ENCODE measurements around the gene MFSD1.

MFSD1 gene

DNA sequence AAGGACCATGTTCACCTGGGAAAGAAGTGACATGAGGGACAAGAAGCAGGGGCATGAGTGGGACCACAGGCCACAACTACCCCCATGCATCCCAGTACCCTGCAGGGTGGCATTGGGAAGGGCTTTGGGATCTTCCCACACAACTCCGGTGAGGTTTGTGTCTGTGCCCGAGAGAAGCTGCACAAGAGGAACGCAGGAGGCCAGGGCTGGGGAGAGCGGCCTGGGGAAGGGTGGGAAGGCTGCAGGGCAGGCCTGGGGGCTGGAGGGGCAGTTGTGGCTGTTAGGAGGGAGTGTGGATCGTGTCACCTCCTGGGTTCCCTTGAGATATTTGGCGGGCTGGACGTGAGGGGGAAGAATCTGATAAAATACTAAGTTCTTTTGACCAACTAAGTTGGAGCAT, 25.3 kb upstream of the MFSD1 start:
- FAIRE-seq (no peak), DNase-seq (ENCODE audit: insufficient read length, low spot score) (no peak)
- TF ChIP-seq, protein P1, sequence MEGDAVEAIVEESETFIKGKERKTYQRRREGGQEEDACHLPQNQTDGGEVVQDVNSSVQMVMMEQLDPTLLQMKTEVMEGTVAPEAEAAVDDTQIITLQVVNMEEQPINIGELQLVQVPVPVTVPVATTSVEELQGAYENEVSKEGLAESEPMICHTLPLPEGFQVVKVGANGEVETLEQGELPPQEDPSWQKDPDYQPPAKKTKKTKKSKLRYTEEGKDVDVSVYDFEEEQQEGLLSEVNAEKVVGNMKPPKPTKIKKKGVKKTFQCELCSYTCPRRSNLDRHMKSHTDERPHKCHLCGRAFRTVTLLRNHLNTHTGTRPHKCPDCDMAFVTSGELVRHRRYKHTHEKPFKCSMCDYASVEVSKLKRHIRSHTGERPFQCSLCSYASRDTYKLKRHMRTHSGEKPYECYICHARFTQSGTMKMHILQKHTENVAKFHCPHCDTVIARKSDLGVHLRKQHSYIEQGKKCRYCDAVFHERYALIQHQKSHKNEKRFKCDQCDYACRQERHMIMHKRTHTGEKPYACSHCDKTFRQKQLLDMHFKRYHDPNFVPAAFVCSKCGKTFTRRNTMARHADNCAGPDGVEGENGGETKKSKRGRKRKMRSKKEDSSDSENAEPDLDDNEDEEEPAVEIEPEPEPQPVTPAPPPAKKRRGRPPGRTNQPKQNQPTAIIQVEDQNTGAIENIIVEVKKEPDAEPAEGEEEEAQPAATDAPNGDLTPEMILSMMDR (IDR thresholded peaks at IDR 0.05; ENCODE audit: insufficient read depth, missing control alignments): no peak

DNA sequence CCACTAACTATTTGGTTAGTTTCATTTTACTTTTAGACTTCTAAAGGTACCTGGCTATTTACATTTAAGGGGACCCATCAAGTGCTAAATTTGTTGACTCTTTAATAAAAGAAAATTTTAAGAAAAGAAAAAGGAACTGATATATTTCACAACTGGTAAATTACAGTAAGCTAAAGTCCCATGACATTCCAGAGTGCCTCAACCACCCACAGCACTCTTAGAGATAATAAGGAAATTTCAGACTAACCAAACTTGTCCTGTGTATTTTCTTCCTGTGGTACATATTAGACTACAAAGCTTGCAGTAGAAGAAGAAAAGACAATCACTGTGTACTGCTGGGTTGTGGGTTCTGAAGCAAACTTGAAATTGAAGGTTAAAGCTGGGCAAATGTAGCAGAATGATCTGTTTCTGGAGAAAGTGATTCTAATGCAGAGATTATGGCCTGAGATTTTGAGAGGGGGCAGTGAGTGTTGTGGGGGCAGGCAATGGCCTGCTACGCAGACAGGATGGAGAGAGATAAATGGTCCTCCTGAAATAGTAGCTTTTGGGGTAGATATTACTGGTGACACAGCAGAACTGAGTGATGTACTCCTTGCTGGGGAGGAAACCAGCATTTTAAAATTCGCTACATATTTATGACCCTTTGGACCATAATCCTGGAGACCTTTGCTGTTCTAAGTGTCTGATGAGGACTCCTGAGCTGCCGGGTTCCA, 24.5 kb upstream of the MFSD1 start:
- DNase-seq (ENCODE audit: insufficient read length, low spot score): no peak
- TF ChIP-seq, protein P1 (IDR thresholded peaks at IDR 0.05; ENCODE audit: insufficient read depth, missing control alignments): no peak
- FAIRE-seq: no peak

DNA sequence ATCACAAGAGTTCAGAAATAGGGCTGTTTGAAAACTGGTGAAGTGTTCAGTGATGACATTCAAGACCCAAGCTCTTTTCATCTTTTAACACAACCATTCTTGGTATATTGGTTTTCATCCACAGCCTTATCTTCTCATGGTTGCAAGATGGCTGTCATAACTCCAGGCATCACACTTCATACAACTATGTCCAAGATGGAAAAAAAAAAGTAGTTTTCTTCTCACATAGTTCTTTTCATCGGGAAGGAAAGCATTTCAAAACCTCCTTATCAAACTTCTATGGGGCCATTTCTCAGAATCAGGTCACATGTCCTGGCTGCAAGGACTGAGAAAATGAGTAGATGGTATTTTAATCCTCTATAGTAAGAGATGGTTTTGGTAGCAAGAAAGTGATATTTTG, 21.1 kb upstream of the MFSD1 start:
- FAIRE-seq: no peak
- no peak for DNase-seq (ENCODE audit: insufficient read length, low spot score)
- TF ChIP-seq, protein P1 (IDR thresholded peaks at IDR 0.05; ENCODE audit: insufficient read depth, missing control alignments): no peak

DNA sequence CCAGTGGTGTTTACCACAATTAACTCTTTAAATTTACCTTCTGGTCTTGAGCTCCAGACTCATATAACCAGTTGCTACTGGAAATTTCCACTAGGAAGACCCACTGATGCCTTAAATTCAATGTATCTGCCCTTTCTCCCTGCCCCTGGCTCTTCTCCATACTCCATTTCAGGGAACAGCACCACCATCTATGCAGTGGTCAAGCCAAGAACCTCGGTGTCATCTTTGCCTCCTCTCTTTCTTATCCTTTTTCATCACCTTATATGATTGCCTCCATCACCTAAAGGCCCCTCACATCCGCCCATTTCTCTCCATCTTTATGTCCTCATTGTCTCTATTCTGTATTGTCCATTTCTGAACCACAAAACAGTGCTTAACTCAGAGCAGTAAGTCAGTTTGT, 20.7 kb upstream of the MFSD1 start:
- no peak for FAIRE-seq
- DNase-seq (ENCODE audit: insufficient read length, low spot score): no peak
- TF ChIP-seq, protein P1 (IDR thresholded peaks at IDR 0.05; ENCODE audit: insufficient read depth, missing control alignments): no peak

DNA sequence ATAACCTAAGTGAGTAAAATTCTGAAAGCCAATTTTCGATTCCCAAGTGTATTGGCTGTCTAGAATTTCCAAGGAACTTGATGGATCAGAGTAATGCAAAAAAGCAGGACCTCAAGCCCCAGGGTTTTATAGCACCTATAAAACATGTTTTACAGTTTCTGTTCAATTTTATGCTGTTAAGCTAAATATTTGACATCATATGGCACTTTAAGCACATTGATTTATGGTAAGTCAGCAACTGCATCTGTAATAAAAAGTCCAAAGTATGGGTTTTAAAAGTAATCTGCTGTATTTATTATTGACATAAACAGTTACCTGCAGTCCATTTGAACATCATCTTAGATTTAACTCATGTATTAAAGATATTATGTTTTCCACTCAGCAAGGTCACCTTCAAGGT, 20.0 kb upstream of the MFSD1 start:
- DNase-seq (ENCODE audit: insufficient read length, low spot score): no peak
- TF ChIP-seq, protein P1 (IDR thresholded peaks at IDR 0.05; ENCODE audit: insufficient read depth, missing control alignments): no peak
- FAIRE-seq: no peak

DNA sequence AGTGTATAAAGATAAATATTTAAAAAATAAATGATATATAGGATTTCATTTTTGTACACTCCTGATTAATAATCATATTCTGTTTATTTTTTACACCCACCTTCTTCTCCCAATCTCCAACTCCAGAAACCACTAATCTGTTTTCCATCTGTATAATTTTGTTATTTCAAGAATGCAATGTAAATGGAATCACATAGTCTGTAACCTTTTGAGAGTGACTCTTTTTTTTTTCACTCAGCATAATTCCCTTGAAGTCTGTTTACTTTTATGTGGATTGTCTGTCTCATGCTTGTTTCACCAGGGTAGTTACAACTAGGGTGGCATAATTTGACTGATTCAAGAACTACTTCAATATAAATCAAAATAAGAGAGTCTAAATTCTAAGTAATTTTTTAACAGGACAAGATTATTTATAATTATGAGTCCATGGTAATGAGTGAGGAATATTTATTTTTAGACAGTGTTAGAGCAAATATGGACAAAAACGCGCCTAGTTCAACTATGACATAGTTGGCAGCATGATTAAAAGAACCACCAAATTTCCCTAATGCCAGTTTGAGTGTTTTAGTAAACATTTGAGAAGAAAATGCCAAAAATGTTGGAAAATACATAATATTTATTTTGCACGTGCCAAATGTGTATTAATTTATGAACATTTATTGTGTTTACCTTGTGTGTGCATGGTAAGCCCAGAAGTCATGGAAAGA, 19.4 kb upstream of the MFSD1 start:
- TF ChIP-seq, protein P1 (IDR thresholded peaks at IDR 0.05; ENCODE audit: insufficient read depth, missing control alignments): no peak
- DNase-seq (ENCODE audit: insufficient read length, low spot score) (no peak), FAIRE-seq (no peak)

DNA sequence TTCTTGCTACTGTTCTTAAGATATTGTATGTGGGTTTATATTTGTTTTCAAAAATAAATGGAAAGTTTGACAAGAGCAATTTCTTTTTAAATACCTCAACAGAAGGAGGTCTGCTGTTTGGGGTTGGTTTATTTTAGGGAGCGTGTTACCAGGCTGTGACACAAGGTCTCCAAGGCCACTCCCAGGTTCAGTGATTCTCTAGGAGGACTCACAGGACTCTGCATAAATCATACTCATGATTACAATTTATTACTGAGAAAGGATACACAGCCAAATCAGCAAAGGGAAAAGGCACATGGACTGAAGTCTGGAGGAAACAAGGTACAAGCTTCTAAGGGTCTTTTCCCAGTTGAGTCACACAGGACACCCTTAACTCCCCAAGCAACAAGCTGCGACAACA, 18.8 kb upstream of the MFSD1 start:
- no peak for FAIRE-seq
- TF ChIP-seq, protein P1 (IDR thresholded peaks at IDR 0.05; ENCODE audit: insufficient read depth, missing control alignments): no peak
- no peak for DNase-seq (ENCODE audit: insufficient read length, low spot score)
